GM12873 (cell line): ENCODE data around the gene MYO18A.

Experiments
- TF ChIP-seq, protein P1 (sequence below): IDR thresholded peaks from 2 replicates; pipeline ENCODE4 v1.5.1; 2012; ENCODE audit warnings: low read depth, mild to moderate bottlenecking, moderate library complexity, low read length, control low read depth; ENCODE audit not compliant: insufficient read depth; ENCODE audit errors: missing control alignments

Gene MYO18A

DNA sequence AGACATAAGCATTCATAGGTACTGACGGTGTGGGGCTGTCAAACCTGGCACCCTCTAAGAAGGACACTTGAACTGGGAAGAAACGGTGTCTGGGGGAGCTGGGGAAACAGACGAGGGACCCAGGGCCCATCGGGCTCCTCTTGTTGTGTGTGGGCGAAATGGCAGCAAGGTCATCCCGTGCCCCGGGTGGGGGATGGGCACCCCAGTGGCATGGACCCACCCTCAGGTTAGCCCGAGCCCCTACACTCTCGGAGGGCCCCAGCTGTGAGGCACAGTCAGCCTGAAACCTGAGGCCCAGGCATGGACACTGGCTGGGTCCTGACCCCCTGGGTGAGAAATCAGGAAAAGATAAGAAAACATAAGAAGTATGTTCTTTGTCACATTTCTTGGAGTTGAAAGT lies 57.1 kb downstream of the MYO18A start:
- TF ChIP-seq, protein P1, sequence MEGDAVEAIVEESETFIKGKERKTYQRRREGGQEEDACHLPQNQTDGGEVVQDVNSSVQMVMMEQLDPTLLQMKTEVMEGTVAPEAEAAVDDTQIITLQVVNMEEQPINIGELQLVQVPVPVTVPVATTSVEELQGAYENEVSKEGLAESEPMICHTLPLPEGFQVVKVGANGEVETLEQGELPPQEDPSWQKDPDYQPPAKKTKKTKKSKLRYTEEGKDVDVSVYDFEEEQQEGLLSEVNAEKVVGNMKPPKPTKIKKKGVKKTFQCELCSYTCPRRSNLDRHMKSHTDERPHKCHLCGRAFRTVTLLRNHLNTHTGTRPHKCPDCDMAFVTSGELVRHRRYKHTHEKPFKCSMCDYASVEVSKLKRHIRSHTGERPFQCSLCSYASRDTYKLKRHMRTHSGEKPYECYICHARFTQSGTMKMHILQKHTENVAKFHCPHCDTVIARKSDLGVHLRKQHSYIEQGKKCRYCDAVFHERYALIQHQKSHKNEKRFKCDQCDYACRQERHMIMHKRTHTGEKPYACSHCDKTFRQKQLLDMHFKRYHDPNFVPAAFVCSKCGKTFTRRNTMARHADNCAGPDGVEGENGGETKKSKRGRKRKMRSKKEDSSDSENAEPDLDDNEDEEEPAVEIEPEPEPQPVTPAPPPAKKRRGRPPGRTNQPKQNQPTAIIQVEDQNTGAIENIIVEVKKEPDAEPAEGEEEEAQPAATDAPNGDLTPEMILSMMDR, result no peak

DNA sequence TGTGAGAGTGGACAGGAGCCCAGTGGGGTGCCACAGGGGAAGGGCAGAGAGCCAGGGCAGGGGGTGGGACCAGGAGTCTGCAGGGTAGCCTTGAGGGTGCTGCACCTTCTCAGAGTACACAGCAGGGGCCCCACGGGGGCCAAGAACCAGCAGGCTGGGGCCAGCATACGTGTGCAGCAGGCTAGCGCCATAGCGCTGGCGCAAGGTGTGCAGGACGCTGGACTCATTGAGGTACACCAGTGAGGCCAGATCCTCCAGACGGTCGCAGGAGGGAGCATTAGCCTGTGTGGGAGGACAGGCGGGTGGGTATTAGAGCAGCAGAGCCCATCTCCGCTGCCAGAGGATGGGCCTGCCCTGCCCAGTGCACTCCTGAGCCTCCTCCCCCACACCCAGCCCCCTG lies 58.8 kb downstream of the MYO18A start:
- TF ChIP-seq, protein P1, result no peak

DNA sequence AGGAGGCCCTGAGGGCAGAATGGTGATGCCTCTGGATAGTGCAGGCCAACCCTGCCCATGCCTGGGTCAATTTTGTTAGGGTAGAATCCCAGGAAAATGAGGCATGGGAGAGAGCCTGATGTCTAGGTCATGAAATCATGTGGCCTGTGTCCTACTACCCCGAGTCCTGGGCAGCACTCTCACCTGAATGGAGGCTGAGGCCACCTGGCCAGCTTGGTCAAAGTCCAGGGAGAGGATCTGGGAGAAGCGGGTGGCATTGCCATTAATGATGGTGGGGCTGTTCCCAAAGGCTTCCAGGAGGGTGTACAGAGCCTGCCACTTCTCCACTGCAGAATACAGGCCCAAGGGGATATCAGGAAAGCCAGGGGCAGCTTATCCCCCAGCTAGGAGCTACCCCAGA lies 59.8 kb downstream of the MYO18A start:
- TF ChIP-seq, protein P1, result no peak

DNA sequence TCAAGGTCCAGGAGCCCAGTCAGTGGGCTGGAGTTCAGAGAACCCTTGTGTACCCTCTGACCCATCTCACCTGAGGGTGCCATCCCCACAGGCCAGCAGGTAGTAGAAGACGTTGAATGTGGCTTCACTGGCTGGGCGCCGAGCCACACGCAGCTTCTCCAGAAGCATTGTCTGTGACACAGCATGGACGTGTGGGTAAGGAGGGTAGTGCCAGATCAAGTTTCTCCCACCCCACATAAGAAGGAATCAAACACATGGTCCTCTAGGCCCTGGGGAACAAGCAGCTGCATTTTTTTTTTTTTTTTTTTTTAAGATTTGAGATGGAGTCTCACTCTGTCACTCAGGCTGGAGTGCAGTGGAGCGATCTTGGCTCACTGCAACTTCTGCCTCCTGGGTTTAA lies 60.9 kb downstream of the MYO18A start:
- TF ChIP-seq, protein P1, result no peak

DNA sequence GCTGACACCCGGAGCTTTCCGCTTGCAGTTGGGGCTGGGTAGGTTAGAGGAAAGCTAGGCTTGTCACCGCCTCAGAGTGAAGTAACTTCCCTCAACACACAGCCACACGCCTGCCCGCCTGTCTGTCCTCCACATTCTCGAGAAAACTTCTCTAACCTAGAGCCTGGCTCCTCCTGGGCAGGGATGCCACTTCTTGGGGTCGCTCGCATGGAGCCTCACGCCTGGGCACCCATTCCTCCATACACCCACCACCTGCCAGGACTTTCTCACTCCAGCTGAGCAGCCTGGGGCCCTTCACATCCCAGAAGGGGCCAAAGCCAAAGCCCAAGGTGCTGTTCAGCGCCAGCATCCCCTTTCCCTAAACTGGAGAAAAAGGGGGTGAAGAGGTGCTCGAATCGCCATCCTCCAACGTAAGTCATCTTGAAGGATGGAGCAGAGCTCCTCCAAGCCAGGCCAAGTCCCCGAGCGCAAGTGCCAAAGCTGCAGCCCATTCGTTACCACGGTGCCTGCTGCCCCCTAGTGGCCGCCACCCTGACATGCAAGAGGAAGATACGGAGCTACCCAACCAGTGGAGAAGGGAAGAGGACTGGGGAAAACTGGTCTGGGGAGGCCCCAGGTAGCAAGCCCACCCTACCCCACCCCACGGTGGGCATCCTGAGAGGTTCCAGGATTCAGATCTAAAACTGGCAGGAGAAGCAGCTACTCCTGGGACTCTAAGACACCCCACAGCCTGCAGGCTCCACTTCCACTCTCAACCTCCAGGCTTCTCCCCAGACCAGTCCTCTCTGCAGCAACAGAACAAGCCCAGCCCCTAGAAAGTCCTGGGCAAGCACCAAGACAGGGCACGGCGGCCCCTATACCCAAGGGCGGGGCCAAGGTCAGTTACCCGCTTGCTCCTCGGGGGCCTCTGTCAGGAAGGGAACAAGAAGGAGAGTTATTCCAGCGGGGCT lies 63.1 kb downstream of the MYO18A start:
- TF ChIP-seq, protein P1, result peak; percentile 95

DNA sequence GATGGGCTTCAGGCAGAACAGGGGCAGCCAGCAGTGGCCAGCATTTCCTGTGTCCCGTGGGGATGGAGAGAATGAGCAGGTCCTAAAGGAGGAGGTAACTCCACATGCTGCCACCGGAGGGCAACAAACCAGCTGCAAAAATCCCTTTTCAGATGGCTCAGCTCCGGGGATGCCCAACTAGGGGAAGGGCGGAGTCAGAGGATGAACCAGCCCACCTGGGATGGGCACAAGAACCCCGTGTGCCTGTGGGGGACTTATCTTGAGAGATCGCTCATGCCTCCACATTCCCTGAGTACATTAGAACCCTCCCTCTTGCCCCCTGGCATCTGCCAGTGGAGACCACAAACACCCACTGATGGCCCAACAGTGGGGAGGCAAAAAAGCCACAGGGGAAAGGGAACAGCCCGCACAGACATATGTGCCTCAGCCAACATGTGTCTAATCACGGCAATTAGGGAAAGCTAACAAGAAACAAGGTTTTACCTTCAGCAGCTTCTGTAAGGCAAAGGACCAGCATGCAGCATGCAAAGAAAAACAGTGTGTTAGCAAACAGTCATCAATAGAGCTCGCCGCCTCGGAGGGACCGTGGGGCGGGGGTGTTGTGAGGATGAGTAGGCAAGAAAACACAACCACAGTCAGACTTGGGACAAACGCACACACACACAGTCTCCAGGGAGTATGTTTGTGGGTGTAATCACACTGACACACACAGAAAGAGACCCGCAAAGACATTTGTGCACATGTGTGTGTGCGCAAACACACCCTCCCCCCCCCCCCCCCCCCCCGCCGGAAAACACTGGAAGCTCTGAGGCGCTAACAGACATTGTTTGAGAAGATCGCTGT lies 64.0 kb downstream of the MYO18A start:
- TF ChIP-seq, protein P1, result peak; percentile 68

DNA sequence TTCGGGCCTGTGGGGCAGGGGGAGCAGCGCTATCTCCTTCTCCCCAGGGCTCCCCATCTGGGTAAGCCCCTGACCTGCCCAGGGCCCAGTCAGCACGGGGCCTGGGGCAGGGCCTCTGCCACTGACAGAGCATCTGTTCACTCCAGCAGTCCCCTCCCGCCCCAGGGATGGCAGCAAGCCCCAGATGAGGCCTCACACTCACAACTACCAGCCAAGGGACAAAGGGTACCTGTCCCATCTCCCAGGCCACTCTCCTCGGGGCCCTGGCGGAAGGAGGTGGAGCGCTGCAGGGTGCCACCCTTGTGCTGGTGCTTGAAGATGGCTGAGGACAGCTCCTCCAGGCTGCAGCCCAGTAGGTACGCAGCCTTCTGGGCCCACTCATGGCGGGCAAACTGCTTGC lies 64.8 kb downstream of the MYO18A start:
- TF ChIP-seq, protein P1, result no peak
